GM18907 (cell line): ENCODE data around the gene CREM.

Experiments
- ATAC-seq: cut with Tn5 transposase; IDR thresholded peaks from one replicate; pipeline ENCODE4 v1.9.1; 2021; ENCODE audit warnings: mild to moderate bottlenecking, moderate library complexity; ENCODE audit not compliant: unreplicated experiment

Gene CREM

DNA sequence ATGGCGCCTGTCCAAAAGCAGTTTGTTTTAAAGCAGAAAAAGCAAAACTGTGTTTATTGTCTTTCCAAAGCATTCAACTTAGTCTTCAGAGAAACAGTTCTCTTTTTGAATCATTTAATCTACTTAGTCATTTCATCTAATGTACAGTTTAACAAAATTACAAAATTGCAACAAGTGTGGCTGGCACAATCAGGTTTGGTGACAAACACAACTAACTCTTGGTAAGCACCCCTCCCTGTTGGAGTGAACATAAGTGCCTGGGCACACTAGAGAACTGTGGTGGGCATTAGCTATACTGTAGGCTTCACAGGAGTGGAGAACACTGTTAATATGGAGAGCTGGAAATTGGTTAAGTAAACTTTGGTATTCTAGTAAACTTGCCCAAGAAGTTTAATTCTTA lies 6.9 kb downstream of the CREM start:
- no peak for ATAC-seq

DNA sequence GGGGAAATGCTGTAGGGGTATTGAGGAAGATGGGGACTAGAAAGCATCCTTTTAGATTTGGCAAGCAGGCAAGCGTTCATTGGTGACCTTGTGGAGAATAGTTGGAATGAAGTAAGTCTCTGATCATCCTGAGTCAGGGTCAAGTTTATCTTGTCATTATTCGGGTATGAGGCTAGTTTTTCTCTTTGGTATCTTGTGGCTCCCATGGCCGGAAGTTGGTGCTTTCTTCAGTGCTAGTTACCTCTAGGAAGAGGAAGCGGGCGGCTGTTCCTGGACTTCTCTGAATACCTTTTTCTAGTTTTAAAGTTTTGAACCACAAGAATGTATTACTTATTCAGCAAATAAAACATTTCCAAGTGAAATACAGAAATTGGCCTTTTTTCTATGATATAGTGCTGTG lies 9.2 kb downstream of the CREM start:
- ATAC-seq, result no peak

DNA sequence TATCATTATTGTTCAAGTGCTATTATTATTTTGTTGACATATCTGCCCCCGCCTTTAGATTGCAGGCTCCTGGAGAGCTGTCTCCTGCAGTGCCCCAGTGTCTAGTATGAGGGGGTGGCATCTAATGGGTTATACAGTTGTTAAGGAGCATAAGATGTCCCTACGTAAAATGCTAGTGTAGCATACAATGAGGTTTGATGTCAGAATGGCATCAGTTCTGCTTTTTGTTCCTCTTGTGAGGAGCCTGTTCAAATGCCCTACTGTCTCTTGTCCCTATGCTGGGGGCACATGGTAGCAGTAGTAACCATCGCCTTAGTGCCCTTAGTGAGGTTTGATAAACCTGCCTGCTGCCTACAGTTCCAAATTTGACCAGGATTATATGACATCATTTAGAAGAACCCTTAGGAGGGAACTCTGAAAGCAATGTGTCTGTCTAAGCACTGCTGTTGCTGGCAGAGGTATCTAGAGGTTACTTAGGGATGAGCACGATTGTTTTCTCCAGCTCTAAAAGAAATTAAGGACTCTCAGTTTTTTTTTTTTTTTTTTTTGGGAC lies 9.7 kb downstream of the CREM start:
- ATAC-seq, result peak; percentile 48

DNA sequence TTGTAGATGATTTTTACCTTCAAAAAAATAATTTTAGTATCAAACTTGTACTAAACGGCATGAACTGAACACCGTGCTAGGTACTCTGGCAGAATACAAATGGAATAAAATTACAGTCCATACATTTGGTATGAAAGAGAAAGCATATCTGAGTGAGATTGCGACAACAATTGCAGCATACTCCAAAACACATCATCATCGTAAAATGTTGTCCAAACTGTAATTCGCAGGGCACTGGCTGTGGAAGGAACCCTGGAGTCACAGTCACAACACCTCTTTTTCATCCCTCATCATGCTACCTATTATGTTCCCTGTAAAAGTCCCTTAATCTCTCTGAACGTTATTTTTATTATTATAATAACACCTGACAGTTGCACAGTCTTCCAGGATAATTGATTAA lies 13.5 kb downstream of the CREM start:
- no peak for ATAC-seq

DNA sequence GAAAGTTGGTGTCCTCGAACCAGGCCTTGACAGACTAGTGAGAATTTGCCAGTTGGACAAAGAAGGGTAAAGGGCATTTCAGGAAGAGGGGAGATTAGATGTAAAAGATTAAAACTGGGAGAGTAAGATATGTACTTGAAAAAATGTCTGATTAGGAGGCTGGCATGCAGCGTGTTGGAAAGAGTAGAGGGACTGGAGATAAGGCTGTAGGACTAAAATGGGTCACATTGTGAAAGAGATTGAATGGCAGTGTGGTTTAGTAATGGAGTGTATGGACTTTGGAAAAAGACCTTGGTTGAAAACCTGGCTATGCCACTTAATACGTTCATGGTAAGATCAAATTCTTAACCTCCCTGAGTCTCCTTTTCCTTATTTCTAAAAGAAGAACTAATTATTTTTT lies 14.1 kb downstream of the CREM start:
- no peak for ATAC-seq

DNA sequence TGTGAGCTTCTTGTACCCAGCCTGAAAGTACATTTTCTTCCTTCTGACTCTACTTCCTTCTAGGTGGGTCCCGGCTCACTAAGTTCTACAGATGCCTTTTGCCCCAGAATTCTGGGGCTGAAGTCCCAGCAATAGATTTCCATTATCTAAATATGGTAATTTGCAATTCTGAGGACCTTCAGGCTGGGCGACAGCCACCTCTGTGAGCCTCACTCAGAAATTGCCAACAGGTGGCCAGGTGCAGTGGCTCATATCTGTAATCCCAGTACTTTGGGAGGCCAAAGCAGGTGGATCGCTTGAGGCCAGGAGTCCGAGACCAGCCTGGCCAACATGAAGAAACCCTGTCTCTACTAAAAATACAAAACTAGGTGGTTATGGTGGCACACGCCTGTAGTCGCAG lies 23.7 kb downstream of the CREM start:
- no peak for ATAC-seq

DNA sequence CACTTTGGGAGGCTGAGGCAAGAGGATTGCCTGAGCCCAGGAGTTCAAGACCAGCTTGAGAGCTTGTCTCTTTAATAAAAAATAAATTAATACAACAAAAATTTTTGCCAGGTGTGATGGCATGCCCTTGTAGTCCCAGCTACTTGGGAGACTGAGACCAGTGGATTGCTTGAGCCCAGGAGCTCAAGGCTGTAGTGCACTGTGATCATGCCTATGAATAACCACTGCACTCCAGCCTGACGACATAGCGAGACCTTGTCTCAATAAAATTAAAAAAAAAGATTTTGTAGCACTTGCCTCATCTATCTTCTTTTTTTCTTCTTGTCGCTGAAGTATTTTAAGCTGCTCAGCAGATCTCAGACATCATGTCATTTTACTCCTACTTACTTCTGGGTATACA lies 26.3 kb downstream of the CREM start:
- no peak for ATAC-seq

DNA sequence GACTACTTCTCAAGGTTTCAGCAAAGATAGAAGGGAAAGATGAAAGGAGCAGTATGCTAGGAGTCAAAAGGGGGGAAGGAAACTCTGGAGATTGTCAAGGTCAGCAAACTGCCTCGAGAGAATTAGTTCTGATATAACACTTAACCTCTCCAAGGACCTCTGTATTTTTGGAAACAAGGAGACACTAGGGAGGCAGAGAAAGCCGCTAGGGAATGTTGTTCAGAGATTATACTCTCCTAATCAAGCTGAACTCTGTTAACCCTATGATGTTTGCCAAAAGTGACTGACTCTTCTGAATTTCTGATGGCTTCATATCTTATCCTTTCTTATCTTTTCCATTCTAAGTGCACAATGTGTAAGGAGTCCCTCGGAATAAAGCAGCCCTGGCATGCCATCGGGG lies 27.1 kb downstream of the CREM start:
- ATAC-seq, result no peak

DNA sequence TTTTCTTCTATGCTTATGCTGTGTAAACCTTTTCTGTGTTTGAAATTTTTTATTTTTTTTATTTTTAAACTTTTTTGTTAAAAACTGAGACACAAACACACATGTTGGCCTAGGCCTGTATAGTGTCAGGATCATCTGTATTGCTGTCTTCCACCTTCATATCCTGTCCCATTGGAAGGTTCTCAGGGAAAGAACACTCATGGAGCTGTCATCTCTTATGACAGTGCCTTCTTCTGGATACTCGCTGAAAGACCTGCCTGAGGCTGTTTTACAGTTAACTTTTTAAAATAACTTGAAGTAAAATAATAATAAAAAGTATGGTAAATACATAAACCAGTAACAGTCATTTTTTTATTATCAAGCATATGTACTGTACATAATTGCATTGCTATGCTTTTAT lies 34.1 kb downstream of the CREM start:
- no peak for ATAC-seq

DNA sequence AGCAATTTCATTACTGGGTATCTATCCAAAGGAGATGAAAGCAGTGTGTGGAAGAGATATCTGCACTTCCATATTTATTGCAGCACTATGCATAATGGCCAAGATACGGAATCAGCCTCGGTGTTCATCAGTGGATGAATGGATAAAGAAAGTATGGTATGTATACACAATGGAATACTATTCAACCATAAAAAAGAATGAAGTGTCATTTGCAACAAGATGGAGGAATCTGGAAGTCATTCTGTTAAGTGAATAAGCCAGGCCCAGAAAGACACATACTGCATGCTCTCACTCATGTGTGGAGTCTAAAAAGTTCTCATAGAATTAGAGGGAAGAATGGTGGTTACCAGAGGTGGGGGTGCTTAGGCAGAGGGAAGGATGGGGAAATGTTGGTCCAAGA lies 35.3 kb downstream of the CREM start:
- ATAC-seq, result no peak

DNA sequence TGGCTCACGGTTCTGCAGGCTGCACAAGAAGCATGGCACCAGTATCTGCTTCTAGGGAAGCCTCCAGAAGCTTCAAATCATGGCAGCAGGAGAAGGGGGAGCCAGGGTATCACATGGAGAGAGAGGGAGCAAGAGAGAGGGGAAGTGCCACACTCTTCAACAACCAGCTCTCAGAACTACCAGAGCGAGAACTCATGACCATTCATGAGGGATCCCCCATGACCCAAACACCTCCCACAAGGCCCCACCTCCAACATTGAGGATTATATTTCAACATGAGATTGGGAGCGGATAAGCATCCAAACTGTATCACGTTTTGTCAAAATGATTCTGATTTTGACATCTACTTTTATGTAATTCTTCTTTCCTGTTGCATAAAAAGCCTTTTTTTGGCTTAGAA lies 38.5 kb downstream of the CREM start:
- no peak for ATAC-seq

DNA sequence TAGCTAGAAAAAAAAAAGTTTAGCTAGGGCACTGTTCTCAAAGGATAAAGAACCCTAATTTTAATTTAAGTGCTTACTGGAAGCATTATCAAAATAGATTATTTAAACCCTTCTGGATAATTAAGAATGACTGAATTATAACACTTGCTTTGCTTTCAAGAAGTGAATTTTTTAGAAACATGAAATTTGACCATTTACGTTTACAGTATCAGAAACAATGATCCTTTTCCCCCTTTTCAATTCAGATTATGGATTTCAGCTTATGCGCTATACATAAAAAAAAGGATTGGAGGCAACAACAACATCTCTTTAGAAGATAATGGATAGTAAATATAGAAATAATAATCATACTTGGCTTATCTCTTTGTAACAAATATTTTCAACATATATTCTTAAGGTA lies 39.2 kb downstream of the CREM start:
- no peak for ATAC-seq

DNA sequence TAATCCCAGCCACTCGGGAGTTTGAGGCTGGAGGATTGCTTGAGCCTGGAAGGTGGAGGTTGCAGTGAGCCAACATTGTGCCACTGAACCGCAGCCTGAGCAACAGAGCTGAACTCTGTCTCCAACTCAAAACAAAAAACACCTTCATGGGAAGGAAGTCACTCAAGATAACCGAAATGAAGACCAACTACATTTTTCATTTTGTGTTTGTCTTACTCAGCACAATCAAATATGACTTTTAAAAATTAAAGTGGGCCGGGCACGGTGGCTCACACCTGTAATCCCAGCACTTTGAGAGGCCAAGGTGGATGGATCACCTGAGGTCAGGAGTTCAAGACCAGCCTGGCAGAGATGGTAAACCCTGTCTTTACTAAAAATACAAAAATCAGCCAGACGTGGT lies 40.0 kb downstream of the CREM start:
- no peak for ATAC-seq

DNA sequence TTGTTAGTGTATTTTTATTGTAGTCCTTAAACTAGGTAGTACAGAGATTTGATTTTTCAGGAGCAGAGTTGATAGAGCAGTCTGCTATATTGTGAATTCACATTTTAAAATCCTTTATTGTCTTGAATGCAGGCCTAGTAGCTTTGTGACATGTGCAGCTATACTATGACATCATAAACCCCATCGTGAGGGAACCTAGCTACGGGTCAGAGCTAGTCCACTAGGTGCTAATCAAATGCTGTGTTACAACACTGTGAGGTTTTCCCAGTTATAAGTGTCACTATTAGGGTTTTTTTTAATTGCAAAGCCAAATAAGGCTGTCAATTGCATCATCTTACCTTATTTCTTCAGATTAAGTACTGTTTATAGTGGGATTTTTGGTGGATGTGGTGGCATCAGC lies 40.7 kb downstream of the CREM start:
- ATAC-seq, result no peak

DNA sequence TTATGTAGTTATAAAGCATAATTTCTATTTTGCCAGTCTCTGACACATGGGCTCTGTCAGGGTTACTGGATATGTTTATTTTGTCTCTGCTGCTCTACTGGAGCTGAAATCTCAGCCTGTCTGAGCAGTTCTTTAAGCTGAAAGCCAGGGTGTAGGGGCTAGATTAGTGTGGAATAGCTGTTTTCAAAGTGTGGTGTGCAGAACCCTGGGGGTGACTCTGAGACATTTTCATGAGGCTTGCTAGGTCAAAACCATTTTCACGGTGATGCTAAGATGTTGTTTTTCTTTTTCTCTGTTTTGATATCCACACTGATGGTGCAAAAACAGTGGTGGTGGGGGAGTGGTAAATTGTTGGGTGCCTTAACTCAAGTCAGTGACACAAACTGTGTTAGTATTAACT lies 45.5 kb downstream of the CREM start:
- no peak for ATAC-seq

DNA sequence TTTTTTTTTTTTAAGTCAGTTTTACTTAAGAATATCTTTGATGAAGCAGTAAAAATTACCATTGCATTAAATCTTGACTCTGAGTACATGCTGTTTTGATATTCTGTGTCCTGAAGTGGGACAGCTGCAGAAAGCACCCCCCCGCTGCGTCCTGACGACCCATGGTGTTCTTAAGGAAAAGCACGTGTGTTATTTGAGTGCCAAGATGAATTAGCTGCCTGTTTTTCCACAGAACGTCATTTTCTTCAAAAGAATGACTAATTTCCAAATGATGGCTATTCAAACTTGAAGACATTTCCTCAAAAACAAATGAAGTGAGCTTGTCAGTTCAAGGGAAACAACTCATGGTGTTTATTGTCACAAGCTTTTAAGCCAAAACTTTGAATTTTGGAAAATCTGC lies 45.9 kb downstream of the CREM start:
- ATAC-seq, result no peak

DNA sequence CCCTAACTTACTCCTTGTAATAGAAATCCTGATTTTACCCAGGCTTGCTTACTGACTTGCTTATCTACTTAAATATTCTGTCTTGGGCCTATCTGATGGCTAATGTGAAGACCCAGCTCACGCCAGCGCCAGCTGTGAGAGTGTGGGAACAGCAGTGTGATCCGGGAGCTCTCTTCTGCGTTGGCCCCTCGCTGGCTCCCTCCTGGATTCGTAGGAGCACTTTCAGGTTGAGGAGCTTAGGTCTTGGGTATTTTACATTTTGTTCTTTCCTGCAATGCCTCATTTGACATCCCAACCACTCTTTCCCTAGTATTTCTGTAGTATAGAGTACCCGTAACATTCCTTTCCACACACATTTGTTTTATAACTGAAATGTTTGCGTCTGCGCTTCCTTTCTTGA lies 51.7 kb downstream of the CREM start:
- ATAC-seq, result no peak

DNA sequence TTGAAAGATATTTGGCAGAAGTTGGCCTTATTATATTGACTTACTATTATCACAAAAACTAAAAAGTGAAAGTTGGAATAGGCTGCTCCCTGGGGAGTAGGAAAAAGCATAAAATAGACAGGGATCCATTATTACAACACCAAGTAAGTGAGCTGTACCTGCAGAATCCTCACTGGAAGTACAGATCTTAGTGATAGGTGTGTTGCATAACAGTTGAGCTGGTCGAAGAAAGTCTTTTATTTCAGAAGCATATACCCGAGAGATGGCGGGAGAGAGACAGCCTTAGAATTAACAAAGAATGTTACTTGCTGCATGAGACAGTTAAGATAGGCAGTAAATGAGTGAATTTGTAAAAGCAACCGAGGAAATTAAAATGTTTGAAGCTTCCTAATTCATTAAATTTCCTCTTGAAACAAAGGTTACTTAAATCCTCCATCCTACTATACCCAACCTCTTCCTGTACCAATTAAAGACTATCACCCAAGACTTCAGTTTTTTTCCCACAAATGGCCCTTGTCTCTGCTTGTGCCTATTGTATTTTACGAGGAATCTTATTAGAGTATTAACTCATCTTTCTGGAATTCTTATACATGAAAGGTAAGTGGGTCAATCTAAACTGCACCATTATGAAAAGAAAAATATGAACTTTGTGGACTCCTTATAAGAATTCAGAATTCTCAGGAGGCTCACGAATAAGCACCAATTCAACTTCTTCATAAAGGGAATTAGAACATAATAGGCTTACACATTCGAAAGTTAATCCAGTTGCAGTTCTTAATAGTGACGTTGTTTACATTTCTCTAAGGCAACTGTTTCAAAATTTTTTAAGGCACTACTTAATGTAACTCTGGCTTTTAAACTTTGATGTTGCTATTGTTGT lies 56.2 kb downstream of the CREM start:
- ATAC-seq, result no peak

DNA sequence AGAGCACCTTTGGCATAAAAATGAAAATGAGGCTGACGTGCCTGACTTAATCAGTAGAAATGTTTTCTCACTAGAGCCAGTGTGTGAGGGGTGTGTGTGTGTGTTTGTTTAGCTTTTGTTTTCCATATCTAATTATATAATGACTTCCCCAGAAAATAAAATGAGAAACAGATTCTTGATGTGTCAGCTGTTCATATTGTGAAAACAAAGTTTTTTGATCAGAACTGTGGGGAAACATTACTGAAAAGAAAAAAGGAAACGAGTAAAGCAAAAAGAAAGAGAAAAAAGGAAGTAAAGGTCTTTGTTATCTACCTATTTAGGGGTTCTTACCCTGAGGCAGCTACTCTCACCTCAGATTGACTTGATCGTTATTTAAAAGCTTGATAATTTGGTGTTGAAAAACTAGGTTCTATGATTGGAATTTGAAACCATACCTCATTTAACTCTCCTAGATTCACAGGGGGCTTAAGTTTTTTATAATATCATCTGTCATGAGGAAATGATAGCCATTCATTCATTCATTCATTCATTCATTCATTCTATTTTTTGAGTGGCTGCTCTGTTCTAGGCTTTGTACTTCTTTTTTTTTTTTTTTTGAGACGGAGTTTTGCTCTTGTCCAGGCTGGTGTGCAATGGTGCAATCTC lies 58.0 kb downstream of the CREM start:
- ATAC-seq, result peak; percentile 46

DNA sequence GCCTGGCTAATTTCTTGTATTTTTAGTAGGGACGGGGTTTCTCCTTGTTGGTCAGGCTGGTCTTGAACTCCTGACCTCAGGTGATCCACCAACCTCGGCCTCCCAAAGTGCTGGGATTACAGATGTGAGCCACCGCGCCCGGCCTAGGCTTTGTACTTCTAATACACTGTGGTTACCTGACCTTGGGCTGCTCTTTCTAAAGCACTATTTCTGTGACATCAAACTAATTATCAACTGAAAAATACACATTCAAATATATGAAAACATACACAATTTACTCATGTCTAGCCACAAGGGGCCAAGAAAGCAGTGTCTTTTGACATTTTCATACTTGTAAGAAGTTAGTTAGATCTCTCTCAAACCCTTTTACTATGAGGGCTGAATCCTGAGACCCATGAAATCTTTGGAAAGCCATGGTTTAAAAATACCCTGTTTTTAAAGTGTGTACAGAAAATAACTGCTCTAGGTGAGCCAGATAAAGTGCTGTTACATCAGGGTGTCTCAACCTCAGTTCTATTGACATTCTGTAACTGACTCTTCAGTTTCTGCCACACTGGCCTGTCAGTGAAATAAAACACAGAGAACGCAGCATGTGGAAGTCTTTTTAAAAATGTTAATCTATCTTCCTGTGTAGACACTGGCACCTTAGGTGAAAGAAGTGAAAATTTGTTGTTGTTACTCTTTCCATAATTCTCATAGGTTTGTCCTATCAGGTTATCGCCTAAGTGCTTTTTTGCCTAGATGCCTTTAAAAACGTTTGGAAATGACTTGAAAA lies 58.8 kb downstream of the CREM start:
- ATAC-seq, result peak; percentile 71

DNA sequence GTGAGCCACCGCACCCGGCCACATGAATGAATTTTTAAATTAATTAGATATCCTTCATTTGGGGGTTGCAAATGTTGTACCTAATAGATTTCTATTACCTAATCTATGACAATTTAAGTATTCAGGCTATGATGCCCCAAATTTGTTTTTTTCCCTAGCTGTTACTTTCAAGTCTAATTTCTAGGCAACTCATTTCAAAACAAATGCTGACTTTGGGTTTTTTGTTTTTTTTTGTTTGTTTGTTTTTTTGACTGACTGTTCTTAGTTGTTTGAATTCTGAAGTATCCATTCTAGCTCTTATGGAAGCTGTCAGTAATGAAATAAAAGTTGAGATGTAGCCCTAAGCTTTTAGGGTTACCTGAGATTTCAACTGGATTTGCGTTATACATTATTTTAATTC lies 62.3 kb downstream of the CREM start:
- no peak for ATAC-seq

DNA sequence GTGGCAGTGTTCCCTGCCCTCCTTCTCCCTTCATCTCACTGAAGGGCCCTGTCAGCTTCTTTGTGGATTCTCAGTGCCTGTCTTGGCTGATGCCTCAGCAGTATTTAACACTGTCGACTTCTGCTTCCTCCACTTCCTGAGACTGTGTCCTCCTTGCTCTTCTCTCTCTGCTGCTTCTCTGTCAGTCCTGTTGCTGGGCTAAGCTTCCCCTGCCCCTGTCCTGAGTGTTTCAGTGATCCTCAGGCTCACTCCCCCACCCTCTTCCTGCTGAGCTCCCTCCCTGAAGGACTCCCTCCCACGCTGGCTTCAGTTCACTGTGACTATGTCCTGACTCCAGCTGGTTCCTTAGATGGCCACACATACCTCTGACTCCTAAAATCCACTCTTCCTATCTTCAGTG lies 64.9 kb downstream of the CREM start:
- no peak for ATAC-seq
